Measurements from ENCODE around the gene YPEL5. TPM values are rescaled to one million over a fixed set of nuclear protein-coding genes. Genes with fewer than 3 reads are reported as not detected.

Gene YPEL5
- total RNA-seq, 1 experiment from 2014 or later = 29.9 TPM

DNA sequence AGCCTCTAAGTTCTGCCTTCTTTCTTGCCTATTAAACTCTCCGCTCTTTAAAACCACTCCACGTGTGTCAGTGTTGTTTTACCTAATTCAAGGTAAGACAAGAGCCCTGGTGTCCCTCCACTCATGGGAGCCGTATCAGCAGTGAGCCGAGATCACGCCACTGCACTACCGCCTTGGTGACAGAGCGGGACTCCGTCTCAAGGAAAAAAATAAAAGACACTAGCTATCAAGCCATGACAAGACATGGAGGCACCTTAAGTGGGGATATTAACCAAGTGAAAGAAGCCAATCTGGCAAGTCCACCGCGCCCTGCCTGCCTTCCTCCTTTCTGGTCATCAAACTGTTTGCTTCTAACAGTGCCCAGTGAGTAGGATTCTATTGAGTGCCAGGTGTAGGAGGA is 44.3 kb downstream of the YPEL5 start:
- no peak for TF ChIP-seq EZH2phosphoT487 (IDR thresholded peaks at IDR 0.05; ENCODE audit: borderline replicate concordance, low read length)
- TF ChIP-seq, protein P1, sequence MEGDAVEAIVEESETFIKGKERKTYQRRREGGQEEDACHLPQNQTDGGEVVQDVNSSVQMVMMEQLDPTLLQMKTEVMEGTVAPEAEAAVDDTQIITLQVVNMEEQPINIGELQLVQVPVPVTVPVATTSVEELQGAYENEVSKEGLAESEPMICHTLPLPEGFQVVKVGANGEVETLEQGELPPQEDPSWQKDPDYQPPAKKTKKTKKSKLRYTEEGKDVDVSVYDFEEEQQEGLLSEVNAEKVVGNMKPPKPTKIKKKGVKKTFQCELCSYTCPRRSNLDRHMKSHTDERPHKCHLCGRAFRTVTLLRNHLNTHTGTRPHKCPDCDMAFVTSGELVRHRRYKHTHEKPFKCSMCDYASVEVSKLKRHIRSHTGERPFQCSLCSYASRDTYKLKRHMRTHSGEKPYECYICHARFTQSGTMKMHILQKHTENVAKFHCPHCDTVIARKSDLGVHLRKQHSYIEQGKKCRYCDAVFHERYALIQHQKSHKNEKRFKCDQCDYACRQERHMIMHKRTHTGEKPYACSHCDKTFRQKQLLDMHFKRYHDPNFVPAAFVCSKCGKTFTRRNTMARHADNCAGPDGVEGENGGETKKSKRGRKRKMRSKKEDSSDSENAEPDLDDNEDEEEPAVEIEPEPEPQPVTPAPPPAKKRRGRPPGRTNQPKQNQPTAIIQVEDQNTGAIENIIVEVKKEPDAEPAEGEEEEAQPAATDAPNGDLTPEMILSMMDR (conservative IDR thresholded peaks at IDR 0.05; ENCODE audit: low read depth, low read length) = no peak
- TF ChIP-seq EZH2 (IDR thresholded peaks at IDR 0.05; ENCODE audit: low read length, unreplicated experiment) = no peak
- Histone ChIP-seq H3K9me2 (replicated peaks; ENCODE audit: low read length) (no peaks in the 10 kb centered on the region), H3K79me2 (ENCODE audit: low read length) (no peaks in the 10 kb centered on the region), H3K27ac (ENCODE audit: low read length) (no peak overlapping the region), H3F3A (ENCODE audit: low read length, unreplicated experiment) (no peaks in the 10 kb centered on the region), H4K20me1 (ENCODE audit: low read length) (no peaks in the 10 kb centered on the region), H3K36me3 (ENCODE audit: low read depth, low read length) (no peaks in the 10 kb centered on the region), H3K9me3 (ENCODE audit: low read length) (no peaks in the 10 kb centered on the region), H3K9ac (ENCODE audit: low read length) (no peak overlapping the region), H3K4me3 (ENCODE audit: low read length) (no peak overlapping the region), H3K27me3 (ENCODE audit: low read length) (peaks cover 27% of the 10 kb centered on the region), H2AFZ (ENCODE audit: low read length) (no peak overlapping the region), H3K4me1 (ENCODE audit: insufficient read depth, low read length) (no peaks in the 10 kb centered on the region), H3K4me2 (ENCODE audit: low read length) (no peak overlapping the region)
- ChIA-PET POLR2A (ENCODE audit: unreplicated experiment) (no interaction called here), CTCF (no interaction called here)
- intact Hi-C loops (cut with micrococcal nuclease) = no loop called here
- DNase-seq (no peak), ATAC-seq (no peak)
- no TSS peak for BruUV-seq (replicated peaks)

DNA sequence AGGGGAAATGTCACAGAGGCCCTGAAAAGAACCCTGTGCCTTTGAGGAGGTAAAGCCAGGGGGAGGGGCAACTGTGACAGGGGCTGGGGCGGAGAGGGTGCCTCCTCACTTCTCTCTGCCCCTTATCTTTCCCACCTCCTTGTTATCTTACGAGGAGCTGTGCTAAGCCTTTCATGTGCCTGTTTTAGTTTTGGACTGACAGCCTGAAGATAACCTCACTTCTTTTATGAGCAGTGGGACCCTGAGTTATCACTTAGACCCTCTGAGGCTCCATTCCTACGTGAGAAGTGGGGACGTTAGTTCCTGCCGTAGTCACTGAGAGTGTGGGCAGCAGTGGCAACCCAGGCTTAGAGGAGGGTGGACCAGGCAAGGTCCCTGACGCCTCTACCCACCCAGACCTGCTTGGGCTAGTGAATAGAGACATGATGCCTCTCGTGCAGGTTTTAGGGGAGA is 45.0 kb downstream of the YPEL5 start:
- Histone ChIP-seq H3K79me2 (ENCODE audit: low read length) (no peaks in the 10 kb centered on the region), H3K4me2 (ENCODE audit: low read length) (no peak overlapping the region), H3K9me3 (ENCODE audit: low read length) (no peaks in the 10 kb centered on the region), H4K20me1 (ENCODE audit: low read length) (no peaks in the 10 kb centered on the region), H3K4me3 (ENCODE audit: low read length) (no peak overlapping the region), H2AFZ (ENCODE audit: low read length) (no peak overlapping the region), H3K36me3 (ENCODE audit: low read depth, low read length) (no peaks in the 10 kb centered on the region), H3K9ac (ENCODE audit: low read length) (no peak overlapping the region), H3F3A (ENCODE audit: low read length, unreplicated experiment) (no peaks in the 10 kb centered on the region), H3K27me3 (ENCODE audit: low read length) (peaks cover 20% of the 10 kb centered on the region), H3K9me2 (replicated peaks; ENCODE audit: low read length) (no peaks in the 10 kb centered on the region), H3K27ac (ENCODE audit: low read length) (no peak overlapping the region), H3K4me1 (ENCODE audit: insufficient read depth, low read length) (no peaks in the 10 kb centered on the region)
- CTCF ChIA-PET = no interaction called here
- DNase-seq (no peak), ATAC-seq (no peak)
- intact Hi-C loops (cut with micrococcal nuclease) = no loop called here
- no TSS peak for BruUV-seq (replicated peaks)
- POLR2A ChIA-PET (ENCODE audit: unreplicated experiment) = no interaction called here
- TF ChIP-seq, protein P1 (conservative IDR thresholded peaks at IDR 0.05; ENCODE audit: low read depth, low read length) = no peak
- TF ChIP-seq EZH2phosphoT487 (IDR thresholded peaks at IDR 0.05; ENCODE audit: borderline replicate concordance, low read length) = no peak
- TF ChIP-seq EZH2 (IDR thresholded peaks at IDR 0.05; ENCODE audit: low read length, unreplicated experiment) = no peak

DNA sequence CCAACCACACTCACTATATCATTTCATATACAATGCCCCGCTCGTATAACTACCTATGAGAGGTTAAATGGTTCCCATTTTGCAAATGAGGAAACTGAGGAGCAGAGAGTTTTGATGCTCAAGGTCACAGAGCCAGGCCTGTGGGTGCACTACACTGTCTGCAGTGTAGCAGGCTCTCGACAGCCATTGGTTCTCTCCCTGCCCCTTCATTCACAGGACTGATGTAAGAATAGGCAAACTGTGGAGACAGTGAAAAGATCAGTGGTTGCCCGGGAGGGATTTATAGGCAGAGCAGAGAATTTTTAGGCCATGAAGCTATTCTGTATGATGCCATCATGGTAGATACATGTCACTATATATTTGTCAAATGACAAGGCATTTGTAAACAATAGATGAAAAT is 45.5 kb downstream of the YPEL5 start:
- TF ChIP-seq, protein P1 (conservative IDR thresholded peaks at IDR 0.05; ENCODE audit: low read depth, low read length) = no peak
- TF ChIP-seq EZH2phosphoT487 (IDR thresholded peaks at IDR 0.05; ENCODE audit: borderline replicate concordance, low read length) (no peak), EZH2 (IDR thresholded peaks at IDR 0.05; ENCODE audit: low read length, unreplicated experiment) (no peak)
- DNase-seq = no peak
- intact Hi-C loops (cut with micrococcal nuclease) = no loop called here
- H3K9me3 ChIP-seq (ENCODE audit: low read length) = no peaks in the 10 kb centered on the region
- no peak overlapping the region for H3K27ac ChIP-seq (ENCODE audit: low read length)
- no peaks in the 10 kb centered on the region for H4K20me1 ChIP-seq (ENCODE audit: low read length)
- H3K36me3 ChIP-seq (ENCODE audit: low read depth, low read length) = no peaks in the 10 kb centered on the region
- H3K4me1 ChIP-seq (ENCODE audit: insufficient read depth, low read length) = no peaks in the 10 kb centered on the region
- no peak overlapping the region for H3K9ac ChIP-seq (ENCODE audit: low read length)
- H3K27me3 ChIP-seq (ENCODE audit: low read length) = peaks cover 16% of the 10 kb centered on the region; the same call in 1 of the 2 replicates
- no TSS peak for BruUV-seq (replicated peaks)
- CTCF ChIA-PET = interaction anchor here (0.6 kb wide), 1 partner anchor 10 kb away, joined by 4 read pairs; no protein-coding TSS in a partner anchor
- H3K79me2 ChIP-seq (ENCODE audit: low read length) = no peaks in the 10 kb centered on the region
- H3K4me2 ChIP-seq (ENCODE audit: low read length) = no peak overlapping the region
- POLR2A ChIA-PET (ENCODE audit: unreplicated experiment) = no interaction called here
- H2AFZ ChIP-seq (ENCODE audit: low read length) = no peak overlapping the region
- ATAC-seq = no peak
- H3F3A ChIP-seq (ENCODE audit: low read length, unreplicated experiment) = no peaks in the 10 kb centered on the region
- no peak overlapping the region for H3K4me3 ChIP-seq (ENCODE audit: low read length)
- no peaks in the 10 kb centered on the region for H3K9me2 ChIP-seq (replicated peaks; ENCODE audit: low read length)

Measured in PC-3 (cell line).